ENCODE measurements around the gene CEP104.

GRCh38 chr1:3900969-3901529 is 44.0 kb upstream of the CEP104 start:
- TF ChIP-seq CTCF (IDR thresholded peaks at IDR 0.05) = no peak
- peak in 1 of 2 donors; percentile 49 for TF ChIP-seq POLR2A (IDR thresholded peaks at IDR 0.05)
